OCI-LY7 (cell line): ENCODE data around the gene RPRD1B.

Source experiments
- EZH2phosphoT487 ChIP-seq: fragments of 200-600 bp; sonication (generic); IDR thresholded peaks from 2 replicates; pipeline ENCODE4 v1.6.1; 2018; ENCODE audit warnings: low read depth, borderline replicate concordance, mild to moderate bottlenecking, mixed run types, antibody characterized with exemption, low read length, moderate library complexity, mixed read lengths
- TF ChIP-seq, protein P1 (sequence below): fragments of 200-600 bp; sonication (generic); conservative IDR thresholded peaks from 2 replicates; pipeline ENCODE4 v1.5.1; 2014; ENCODE audit warnings: mild to moderate bottlenecking, antibody characterized with exemption, low read length, moderate library complexity, mixed read lengths

DNA sequence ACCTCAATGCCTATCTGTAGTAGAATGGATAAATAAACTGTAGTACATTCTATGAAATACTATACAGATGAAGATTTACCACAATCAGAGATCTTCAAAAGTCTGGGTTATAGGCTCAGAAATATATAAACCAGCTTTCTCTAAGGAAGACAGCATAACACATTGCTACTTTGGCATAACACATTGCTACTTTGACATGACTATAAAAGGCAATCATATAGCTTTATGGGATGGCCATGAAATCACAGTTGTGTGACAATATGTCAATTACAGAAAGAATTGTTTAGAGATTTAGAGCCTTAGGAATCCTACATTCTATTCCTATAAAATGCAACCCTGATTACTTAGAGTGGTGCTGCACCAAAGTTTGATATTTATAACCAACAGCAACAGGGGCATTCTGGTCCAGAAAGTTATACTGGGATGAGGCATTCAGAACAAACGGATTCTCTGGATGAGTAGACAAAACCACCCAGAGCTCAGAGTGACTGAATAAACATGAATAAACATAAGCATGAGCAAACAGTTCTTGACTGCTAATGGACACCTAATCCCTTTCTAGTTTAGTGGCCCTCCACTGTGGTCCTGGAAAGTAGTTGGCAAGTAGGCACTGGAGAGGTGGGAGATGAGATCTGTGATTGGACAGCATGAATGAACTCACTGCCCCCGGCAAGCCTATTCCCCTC lies 12.3 kb upstream of the RPRD1B start:
- TF ChIP-seq, protein P1, sequence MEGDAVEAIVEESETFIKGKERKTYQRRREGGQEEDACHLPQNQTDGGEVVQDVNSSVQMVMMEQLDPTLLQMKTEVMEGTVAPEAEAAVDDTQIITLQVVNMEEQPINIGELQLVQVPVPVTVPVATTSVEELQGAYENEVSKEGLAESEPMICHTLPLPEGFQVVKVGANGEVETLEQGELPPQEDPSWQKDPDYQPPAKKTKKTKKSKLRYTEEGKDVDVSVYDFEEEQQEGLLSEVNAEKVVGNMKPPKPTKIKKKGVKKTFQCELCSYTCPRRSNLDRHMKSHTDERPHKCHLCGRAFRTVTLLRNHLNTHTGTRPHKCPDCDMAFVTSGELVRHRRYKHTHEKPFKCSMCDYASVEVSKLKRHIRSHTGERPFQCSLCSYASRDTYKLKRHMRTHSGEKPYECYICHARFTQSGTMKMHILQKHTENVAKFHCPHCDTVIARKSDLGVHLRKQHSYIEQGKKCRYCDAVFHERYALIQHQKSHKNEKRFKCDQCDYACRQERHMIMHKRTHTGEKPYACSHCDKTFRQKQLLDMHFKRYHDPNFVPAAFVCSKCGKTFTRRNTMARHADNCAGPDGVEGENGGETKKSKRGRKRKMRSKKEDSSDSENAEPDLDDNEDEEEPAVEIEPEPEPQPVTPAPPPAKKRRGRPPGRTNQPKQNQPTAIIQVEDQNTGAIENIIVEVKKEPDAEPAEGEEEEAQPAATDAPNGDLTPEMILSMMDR = no peak
- TF ChIP-seq EZH2phosphoT487 = no peak
